Right forelimb (tissue), 1 donor: ENCODE data around the gene MAPK9.
"Not testable (repeated sequence)": the region's sequence is repeated elsewhere in the genome, so short reads cannot be mapped to it uniquely, and the experiment has no call there.

Experiments
- DNase-seq: peaks from one replicate; pipeline ENCODE4 v3.0.0-alpha.2; 2018

MAPK9 gene

DNA sequence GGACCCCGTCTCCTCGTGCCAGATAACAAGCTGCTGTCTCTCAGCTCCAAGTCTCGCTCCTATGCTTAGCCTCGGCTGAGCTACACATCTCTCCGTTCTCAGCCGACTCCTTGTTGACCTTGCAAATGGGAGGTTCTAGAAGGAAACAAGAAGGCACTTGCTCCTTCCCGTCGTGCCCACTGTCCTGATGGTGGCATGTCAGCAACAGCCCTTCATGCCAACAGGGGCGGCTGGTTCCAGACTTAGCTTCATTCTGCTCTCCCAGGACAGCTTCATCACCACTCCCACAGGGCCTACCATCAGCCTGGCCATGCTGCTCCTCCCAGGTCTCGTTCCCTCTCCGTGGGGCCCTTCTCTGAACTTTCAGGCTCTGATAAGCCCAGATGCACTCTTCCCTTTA, 69.8 kb downstream of the MAPK9 start:
- no peak for DNase-seq

DNA sequence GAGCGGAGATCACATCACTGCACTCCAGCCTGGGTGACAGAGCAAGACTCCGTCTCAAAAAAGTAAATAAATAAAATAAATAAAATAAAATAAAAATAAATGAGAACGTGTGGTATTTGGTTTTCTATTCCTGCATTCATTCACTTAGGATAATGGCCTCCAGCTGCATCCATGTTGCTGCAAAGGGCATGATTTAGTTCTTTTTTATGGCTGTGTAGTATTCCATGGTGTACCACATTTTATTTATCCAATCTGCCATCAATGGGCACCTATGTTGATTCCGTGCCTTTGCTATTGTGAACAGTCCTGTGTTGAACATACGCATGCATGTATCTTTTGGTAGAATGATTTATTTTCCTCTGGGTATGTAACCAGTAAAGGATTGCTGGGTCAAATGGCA, 74.1 kb downstream of the MAPK9 start:
- DNase-seq = no peak

DNA sequence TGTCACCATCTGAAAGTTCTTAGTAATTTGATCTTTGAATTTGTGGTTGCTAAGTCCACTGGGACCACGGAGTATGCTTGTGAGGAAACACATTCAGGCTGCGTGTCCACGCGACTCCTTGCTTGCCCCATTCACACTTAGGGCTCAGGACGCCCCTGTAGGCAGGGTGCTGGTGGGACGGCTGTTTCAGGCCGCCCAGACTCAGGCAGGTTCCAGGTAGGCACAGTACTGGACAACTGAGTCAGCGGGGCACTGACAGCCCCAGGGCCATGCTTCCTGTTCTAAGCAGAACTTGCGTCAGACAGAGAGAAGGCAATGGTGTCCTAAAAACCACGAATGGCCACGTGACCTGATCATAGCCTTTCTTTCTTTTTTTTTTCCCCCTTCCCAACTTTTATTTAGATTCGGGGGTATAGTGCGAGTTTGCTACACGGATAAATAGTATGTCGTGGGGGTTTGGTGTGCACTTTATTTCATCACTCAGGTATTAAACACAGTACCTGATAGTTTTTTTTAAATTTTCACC, 75.2 kb downstream of the MAPK9 start:
- DNase-seq = no peak

DNA sequence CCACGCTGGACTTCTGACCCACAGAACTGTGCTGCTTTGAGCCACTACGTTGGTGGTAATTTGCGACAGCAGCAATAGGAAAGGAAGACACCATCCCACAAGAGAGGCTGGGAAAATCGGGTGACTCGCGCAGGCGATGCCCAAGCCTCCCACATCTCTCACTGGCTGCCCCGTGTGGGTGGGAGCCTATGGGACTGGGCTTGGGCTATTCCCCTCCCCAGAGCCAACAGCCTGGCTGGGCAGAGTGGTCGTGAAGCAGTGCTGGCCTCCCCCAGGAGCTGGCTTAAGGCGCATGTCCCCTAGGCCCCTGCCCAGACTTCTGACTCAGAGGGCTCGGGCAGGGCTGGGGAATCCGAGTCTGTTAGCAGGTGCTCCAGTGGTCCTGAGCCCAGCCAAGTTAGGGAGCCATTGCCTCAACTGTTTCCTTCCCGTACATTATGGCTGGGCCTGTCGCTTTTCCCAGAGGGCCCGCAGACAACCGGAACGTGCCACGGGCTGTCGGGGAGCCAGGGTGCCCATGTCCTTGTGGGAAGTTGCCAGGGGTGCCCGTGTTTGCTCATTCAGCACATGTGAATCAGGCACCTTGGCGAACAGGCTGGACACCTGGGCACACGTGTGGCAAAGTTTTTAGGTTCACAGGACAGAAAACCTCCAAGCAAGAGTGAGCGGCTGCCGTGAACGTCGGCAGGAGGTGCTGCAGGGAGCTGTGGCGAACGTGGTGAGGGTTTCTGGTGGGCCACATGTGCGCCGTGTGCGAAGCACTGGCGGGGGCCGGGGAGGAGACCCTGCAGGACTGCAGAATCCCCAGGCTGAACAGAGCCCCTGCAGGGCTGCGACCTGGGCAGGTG, 75.9 kb downstream of the MAPK9 start:
- no peak for DNase-seq

DNA sequence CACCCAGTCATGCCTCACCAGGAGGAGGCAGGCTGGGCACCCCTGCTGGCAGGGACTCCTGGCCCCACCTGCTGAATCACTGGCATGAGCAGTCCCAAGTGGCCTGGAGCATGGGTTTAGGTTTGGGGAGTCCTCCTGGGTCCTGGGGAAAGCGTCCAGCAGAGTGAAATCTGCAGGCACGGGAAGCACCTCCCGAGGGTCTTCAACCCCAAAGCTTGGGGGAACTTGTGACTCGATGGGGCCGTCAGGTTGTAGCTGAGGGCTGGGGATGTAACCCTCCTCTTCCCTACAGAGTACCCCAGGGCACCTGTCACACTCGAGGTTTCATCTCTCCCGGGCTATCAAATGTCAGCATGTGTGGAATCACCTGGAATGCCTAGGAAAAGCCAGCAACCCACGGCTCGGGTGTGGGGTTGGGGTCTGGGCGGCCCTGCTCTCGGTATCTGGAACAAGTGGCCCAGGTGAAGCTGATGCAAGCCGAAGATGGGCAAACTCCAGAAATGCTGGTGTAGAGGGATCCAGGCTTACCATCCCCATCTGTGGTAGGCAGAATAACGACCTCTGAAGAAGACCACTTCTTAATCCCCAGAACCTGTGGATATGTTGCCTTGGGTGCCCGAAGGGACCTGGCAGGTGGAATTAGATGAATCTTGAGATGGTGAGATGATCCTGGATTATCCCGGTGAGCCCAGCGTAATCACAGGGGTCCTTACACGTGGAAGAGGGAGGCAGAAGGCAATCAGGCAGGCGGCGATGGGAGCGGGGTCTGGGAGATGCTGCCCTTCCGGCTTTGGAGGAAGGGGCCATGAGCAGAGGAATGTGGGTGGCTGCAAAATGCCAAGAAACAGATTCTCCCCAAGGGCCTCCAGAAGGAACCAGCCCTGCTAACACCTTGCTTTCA, 76.8 kb downstream of the MAPK9 start:
- no peak for DNase-seq

DNA sequence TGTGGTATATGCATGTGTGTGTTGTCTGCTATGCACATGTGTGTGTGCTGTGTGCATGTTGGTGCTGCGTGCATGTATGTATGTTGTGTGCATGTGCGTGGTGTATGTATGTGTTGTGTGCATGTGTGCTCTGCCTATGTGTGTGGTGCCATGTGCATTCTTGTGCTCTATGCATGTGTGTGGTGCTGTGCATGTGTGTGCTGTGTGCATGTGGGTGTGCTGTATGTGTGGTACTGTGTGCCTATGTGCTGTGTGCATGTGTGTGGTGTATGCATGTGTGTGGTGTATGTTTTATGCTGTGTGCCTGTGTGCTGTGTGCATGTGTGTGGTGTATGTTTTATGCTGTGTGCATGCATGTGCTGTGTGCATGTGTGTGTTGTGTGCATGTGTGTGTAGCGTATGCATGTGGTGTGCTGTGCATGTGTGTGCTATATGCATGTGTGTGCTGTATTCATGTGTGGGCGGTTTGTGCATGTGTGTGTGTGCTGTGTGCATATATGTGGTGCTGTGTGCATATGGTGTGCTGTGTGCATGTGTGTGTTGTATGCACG, 78.2 kb downstream of the MAPK9 start:
- no peak for DNase-seq

DNA sequence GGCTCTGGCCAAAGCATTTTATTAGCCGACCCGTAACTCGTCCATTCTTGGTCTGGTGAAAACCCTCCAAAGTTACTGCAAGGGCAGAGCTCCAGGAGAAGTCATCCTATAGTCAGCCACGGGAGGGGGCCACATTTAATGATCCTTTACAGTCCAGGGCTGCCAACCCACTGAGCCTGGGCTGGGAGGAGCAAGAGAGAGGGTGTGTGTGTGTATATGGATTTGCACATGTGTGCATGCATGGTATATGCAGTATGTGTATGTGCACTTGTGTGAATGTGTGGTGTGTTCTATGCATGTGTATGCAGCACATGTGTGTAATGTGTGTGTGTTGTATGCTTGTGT, 78.7 kb downstream of the MAPK9 start:
- no peak for DNase-seq

DNA sequence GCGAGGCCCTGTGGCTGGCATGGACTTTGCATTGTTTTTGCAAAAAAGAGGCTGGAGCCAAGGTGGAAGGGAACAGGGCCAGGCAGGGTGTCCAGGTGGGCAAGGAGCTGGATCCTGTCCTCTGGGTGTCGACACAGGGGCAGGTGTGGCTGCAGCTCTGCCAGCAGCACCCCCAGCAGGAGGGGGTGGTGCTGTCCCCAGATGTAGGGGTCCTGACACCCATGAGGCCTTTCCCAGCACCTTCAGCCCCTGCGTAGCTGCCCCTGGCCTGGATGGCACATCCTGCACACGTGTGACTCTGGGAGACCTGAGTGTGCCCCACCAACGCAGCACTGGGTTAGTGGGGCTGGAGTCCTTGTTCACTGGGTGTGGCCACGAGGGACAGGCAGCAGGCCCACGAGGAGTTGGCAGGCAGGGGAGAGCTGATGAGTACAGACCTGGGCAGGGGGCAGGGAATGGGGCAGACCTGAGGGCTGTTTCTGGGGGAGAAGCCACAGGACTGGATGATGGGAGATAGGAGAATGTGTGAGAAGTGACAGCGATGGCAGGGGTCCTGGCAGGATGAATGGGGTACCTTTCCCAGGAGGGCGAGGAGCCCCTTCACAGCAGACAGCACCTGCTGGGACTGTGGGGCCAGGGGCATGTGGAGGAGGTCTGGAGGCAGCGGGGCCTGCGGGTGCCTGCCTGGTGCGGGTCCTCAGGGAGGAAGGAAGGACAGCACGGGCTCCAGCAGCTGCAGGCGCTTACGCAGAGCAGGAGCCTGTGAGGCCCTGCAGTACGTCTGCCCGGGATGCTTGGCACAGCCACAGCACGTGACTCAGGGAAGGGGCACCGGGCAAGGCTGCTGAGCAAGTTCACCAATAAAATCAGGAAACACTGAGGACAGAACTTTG, 79.3 kb downstream of the MAPK9 start:
- no peak for DNase-seq

DNA sequence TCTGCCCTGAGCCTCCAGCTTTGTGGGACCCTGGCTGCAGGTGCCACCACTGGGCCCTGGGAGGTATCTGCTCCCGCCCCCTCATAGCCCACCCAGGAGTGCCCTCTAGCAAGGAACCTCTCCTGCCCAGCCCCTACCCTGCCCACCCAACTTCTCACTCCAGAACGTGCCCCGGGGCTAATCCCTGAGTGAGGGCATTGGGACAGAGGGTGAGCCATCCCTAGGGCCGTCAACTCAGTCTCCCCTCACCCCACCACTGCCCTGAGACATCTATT, 80.2 kb downstream of the MAPK9 start:
- no peak for DNase-seq

DNA sequence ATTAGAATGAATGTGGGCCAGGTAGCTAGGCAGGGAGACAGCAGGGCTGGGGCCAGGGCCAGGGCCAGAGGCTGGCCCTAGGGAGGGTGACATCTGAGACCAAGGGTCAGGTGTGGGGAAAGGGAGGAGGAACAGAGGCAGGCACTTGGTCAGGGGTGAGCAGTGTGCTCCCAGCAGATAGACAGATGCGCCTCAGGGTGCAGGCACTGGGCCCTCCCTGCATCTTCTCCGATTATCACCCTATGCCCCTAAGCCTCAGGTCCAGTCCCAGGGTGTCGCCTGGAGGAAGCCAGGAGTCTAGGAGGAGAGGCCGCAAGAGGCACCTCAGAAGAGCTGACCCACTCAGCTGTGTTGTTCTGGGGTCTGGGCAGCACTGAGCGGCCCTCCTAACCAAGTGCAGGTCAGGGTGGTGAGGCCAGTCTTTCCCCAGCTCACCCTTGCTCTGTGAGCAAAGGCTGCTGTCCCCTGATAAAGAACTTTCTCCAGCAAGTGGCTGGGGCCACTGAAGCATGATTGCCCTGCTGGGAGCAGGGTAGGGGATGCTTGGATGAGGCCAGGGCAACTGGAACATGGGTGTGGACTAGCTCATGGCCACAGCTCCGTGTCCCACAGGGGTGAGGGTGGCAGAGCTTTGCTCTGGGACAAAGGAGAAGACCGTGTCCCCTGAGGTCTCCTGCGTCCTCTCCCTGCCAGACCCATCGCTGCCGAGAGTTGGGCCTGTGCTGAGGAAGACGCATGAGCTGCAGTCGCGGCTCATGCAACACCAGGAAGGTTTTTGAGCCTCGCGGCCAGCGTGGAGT, 80.7 kb downstream of the MAPK9 start:
- no peak for DNase-seq

DNA sequence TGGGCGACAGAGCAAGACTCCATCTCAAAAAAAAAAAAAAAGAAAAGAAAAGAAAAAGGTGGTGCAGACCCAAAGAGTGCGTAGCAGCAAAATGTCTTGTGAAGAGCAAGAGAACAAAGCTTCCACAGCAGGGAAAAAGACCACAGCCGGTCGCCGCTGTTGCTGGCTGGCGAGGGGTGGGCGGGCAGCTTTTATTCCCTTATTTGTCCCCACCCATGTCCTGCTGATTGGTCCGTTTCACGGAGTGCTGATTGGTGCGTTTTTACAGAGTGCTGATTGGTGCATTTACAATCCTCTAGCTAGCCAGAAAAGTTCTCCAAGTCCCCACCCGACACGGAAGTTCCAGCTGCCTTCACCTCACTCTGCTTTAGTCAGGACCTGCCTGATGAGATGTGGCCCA, 81.8 kb downstream of the MAPK9 start:
- DNase-seq = not testable (repeated sequence)

DNA sequence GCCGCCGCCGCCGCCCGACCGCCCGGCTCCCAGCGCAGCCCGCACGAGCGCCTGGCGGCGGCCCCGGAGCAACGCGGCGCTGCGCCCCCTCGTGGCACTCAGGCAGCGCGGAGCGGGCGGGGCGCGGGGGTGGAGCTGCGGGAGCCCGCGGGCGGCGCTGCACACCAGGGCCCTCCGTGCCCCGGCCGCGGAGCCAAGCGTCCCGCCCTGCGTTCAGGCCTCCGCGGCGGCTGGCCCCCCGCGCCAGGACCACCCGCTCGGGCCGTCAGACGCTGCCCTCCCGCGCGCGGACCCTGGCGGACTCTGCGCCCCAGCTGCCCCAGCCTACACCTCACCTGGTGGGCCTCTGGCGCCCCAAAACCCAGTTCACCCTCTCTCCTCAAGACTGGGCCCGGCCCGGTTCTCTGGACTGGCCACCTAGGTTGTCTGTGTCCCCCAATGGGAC, 82.7 kb downstream of the MAPK9 start, which contains the start of gene RASGEF1C:
RASGEF1C (minus strand) TSS at position 75 of the 445 bp plus-strand sequence. CDS start 71,159 bp downstream, outside the sequence.
- peak; percentile 81 for DNase-seq

DNA sequence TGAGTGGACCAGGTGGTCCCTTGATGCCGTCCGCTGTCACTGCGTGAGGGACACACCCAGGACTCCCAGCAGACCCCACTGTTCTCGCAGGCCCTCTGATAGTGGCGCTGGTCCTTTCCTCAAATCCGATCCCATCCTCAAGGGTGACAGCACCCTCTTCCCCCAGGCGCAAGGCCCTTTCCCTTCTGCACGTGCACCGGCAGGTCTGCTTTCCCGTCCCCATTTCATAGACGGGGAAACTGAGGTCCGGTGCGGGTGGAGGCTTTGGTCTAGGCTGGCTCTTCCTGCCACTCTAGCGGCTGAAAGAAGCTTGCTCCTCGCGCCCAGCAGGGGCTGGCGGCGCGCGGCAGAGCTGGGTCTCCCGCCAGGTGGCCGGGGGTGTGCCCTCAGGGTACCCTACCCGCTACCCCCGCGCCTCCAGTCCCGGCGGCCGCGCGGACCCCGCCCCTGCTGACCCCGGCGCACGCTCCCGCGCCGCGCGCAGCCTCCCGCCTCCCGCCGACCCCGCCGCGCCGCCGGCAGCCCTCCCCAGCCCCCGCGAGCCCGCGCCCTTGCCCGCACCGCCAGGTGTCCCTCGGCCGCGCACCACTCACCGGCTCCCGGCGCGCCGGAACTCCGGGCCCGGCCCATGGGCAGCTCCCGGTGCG, 83.3 kb downstream of the MAPK9 start:
- DNase-seq = no peak

DNA sequence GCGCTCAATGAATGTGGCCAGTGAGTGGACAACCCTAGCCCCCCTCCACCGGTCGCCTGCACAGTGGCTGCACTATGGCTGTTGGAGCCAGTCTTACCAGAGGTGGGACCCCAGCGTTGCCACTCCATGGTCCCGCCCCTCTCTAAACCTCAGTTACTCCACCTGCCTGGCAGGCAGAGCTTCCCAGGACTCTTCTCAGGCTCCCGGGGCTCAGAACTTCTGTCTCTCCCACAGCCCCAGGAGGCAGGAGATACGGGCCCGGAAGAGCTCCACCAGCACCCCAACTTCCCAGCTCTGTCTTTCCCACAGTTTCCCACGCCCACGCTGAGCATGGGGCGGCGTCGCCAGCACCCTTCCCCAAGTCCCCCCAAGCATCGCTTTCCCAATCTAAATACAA, 83.8 kb downstream of the MAPK9 start:
- DNase-seq = no peak

DNA sequence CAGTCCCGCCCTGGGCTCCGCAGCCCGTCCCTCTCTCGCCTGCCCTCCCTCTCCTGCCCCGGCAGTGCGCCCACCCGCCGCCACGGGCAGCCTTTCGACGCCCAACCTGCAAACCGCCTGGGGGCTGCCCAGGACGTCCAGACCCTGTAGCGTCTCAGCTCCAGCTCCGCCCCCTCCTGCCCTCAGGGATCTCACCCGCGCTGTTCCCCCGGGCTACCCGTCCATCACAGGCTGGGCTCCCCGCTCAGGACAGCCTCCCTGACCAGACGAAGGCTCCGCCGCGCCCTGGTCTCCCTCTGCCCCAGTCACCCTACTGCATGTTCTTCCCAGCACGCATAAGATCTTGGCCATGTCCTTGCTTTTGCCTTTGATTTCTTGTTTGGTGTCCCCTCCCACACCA, 84.3 kb downstream of the MAPK9 start:
- DNase-seq = no peak

DNA sequence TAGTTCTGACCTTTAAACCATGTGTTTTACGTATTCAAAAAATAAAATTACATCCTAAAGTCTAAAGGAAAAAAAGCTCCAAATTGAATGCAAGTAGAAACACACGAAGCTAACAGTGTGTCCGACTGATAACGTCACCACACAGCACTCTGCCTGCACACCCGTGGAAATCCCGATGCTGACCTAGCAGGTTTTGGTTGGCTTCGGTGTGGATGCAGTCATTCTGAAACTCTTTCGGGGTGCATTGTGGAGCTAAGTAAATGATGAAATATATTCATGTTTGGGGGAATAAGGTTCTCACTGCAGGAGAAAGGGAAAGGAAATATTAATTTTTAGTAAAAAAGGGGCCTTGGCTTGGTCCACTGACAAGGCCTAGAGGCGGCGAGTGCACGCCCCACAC, 84.9 kb downstream of the MAPK9 start:
- no peak for DNase-seq

DNA sequence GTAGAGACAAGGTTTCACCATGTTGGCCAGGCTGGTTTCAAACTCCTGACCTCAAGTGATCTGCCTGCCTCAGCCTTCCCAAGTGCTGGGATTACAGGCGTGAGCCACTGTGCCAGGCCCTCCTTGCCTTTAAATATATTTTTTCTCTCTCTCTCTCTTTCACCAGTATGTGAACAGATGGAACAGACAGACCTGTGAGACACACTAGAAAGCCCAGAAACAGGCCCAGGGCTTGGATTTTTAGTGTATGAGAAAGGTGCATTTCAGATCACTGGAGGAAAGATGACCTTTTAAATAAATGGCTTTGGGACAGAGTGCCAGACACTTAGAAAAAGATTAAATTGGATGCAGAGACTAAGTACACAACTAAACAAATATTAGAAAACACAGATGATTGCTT, 86.0 kb downstream of the MAPK9 start:
- no peak for DNase-seq

DNA sequence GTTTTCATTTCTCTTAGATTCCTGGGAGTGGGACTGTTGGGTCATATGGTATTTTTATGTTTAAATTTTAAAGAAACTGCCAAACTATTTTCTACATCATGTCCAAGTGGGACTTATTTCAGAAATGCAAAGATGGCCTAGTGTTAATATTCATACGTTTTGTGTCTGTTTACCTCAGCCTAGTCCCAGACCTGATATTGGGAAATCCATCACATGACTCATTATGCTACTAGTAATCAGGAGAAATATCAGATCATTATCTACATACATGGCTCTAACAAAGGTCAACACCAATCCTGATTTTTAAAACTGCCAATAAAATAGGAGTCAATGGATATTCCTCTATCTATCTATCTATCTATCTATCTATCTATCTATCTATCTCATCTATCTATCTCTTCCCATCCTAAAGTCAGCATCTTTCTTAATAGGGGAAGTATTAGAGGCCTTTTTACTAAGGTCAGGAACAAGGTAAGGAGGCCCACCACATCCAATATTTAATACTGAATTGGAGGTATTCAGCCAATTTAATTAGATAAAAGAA, 87.5 kb downstream of the MAPK9 start:
- no peak for DNase-seq

DNA sequence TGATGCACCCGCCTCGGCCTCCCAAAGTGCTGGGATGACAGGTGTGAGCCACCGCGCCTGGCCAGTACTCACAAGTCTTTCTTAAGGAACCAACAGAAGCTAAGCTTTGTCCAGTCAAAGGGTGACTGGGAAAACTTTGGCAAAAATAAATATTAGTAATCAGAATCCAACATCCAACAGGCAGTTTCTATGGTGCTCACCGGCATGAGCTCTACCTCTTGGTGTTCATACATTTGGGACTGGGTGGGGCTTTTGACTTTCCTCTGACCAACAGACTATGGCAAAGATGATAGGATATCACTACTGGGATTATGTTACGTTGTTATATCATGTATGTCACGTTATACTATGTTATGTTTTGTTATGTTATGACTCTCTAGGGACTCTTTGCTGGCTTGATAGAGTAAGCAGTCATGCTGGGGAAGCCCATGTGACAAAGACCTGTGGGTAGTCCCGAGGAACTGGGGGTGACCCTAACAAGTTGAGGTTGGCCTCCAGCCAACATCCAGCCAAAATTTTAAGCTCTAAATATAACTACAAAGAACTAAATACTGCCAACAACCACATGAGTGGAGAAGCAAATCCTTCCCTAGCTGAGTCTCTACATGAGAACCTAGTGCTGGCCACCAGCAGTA, 88.8 kb downstream of the MAPK9 start:
- no peak for DNase-seq
